Large intestine (tissue), 3 donors: ENCODE measurements around the gene CHRNB1. TPM values are rescaled to one million over a fixed set of nuclear protein-coding genes. Genes with fewer than 3 reads are reported as not detected.
A peak's percentile ranks its signal among the peaks of the same experiment; 100 is the strongest.

Experiments used
- DNase-seq, 2 donors: peaks; one replicate each; pipeline versions ENCODE4 v3.0.0 to v3.0.0-alpha.2; 2013
- H3K27ac ChIP-seq: one replicate; pipeline ENCODE4 v1.5.1; 2013; ENCODE audit warnings: low read length
- H3K27me3 ChIP-seq: 2 replicates; pipeline ENCODE4 v1.6.1; 2013; ENCODE audit warnings: low read length; ENCODE audit not compliant: control insufficient read depth, insufficient read depth
- H3K36me3 ChIP-seq: 2 replicates; pipeline ENCODE4 v1.6.1; 2013; ENCODE audit warnings: low read length; ENCODE audit not compliant: control insufficient read depth, insufficient read depth
- H3K4me1 ChIP-seq: one replicate; pipeline ENCODE4 v1.6.1; 2013; ENCODE audit warnings: low read length; ENCODE audit not compliant: control insufficient read depth, insufficient read depth
- H3K4me3 ChIP-seq: one replicate; pipeline ENCODE4 v1.5.1; 2013; ENCODE audit warnings: low read length
- H3K9me3 ChIP-seq: one replicate; pipeline ENCODE4 v1.6.1; 2013; ENCODE audit warnings: mild to moderate bottlenecking, low read depth, low read length, moderate library complexity; ENCODE audit not compliant: control insufficient read depth
- WGBS: methylation state at CpG from one replicate; pipeline ENCODE4 v1.1.5; 2013; ENCODE audit warnings: low lambda C conversion rate; ENCODE audit not compliant: insufficient coverage; 5-methylcytosine and 5-hydroxymethylcytosine counted together
- polyA plus RNA-seq: library from polyadenylated mRNA; unstranded; fragments of 120-200 nt; gene quantifications from one replicate; pipeline ENCODE4 v1.2.1, GENCODE V29; 2013

Gene CHRNB1
- polyA plus RNA-seq, 1 donor: 7.4 TPM

- H3K4me1 ChIP-seq: peaks cover 29% of the 10 kb centered on the region
- H3K9me3 ChIP-seq: no peaks in the 10 kb centered on the region
- H3K36me3 ChIP-seq: no peaks in the 10 kb centered on the region
- H3K27ac ChIP-seq: no peak overlapping the region
- peak overlapping the region; percentile 26 for H3K4me3 ChIP-seq
- WGBS: 22% methylated on average over 7 of the region's 48 CpGs
- DNase-seq: peak in 1 of 2 donors; percentile 64
- H3K27me3 ChIP-seq: peaks cover 67% of the 10 kb centered on the region
Measured at GRCh38 chr17:7437950-7438614, 6.8 kb upstream of the CHRNB1 start.

GRCh38 chr17:7438656-7439460 lies 6.0 kb upstream of the CHRNB1 start:
- 50% methylated on average over 1 of the region's 11 CpGs for WGBS

GRCh38 chr17:7439462-7440112 lies 5.3 kb upstream of the CHRNB1 start, which contains the start of gene FGF11:
Gene FGF11, plus strand, starts transcription at chr17:7439512. Its CDS starts 109 bp downstream, at chr17:7439621.
- Histone ChIP-seq H3K4me1 (peaks cover 29% of the 10 kb centered on the region), H3K27me3 (peaks cover 71% of the 10 kb centered on the region), H3K27ac (no peak within 1 kb of the TSS), H3K36me3 (no peaks in the 10 kb centered on the region), H3K9me3 (no peaks in the 10 kb centered on the region), H3K4me3 (peak within 1 kb of the TSS; percentile 36)
- peak in 1 of 2 donors; percentile 30 for DNase-seq
- no CpG with 5 or more reads among the region's 50 CpGs for WGBS

More at GRCh38 chr17:7438656-7439460, 6.0 kb upstream of the CHRNB1 start:
- H3K4me3 ChIP-seq: peak overlapping the region; percentile 26
- H3K27ac ChIP-seq: no peak overlapping the region
- no peaks in the 10 kb centered on the region for H3K9me3 ChIP-seq
- DNase-seq: no peak
- H3K4me1 ChIP-seq: peaks cover 29% of the 10 kb centered on the region
- H3K36me3 ChIP-seq: no peaks in the 10 kb centered on the region
- peaks cover 68% of the 10 kb centered on the region for H3K27me3 ChIP-seq

- Histone ChIP-seq H3K9me3 (peaks cover 3% of the 10 kb centered on the region), H3K27me3 (peaks cover 77% of the 10 kb centered on the region), H3K36me3 (no peaks in the 10 kb centered on the region), H3K4me3 (peak overlapping the region; percentile 36), H3K27ac (no peak overlapping the region), H3K4me1 (peaks cover 29% of the 10 kb centered on the region)
- no CpG with 5 or more reads among the region's 46 CpGs for WGBS
- peak in 1 of 2 donors; percentile 57 for DNase-seq
Measured at GRCh38 chr17:7440113-7440833, 4.6 kb upstream of the CHRNB1 start.

DNA sequence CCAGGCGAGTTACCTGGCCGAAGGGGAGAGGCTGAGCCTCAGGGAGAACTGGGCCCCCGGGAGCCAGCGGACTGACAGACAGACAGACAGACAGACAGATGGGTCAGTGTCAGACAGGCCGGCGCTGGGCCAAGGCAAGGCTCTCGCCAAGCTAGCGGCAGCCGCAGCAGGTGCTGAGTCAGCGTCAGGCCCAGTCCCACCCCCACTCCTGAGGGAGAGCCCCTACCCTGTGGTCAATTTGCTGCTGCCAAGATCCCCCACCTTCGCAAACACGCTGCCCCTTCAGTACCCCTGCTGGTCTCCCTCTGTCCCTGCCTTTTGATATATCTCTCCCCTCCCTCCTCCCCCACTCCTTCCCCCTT lies 4.0 kb upstream of the CHRNB1 start:
- Histone ChIP-seq H3K9me3 (peaks cover 3% of the 10 kb centered on the region), H3K36me3 (no peaks in the 10 kb centered on the region), H3K27ac (no peak overlapping the region), H3K4me1 (peaks cover 30% of the 10 kb centered on the region), H3K4me3 (peak overlapping the region; percentile 36), H3K27me3 (peaks cover 79% of the 10 kb centered on the region)
- WGBS: no CpG with 5 or more reads among the region's 12 CpGs
- no peak for DNase-seq

DNA sequence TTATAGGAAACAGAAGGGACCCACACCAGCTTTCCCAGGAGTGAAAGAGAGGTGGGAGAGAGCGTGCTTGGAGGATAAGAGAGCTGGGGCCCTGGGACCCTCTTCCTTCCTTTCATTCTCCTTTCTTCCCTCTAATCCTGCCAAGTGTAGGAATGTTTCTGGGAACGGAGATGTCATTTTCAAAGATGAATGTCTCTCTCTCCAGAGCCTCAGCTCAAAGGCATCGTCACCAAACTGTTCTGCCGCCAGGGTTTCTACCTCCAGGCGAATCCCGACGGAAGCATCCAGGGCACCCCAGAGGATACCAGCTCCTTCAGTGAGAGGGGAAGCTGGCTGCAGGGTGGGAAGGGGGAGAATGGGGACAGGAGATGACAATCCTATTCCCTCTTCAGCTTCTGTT lies 3.6 kb upstream of the CHRNB1 start:
- peaks cover 29% of the 10 kb centered on the region for H3K4me1 ChIP-seq
- no peaks in the 10 kb centered on the region for H3K36me3 ChIP-seq
- no peak overlapping the region for H3K27ac ChIP-seq
- H3K4me3 ChIP-seq: no peak overlapping the region
- no peak for DNase-seq
- peaks cover 79% of the 10 kb centered on the region for H3K27me3 ChIP-seq
- H3K9me3 ChIP-seq: peaks cover 3% of the 10 kb centered on the region
- no CpG with 5 or more reads among the region's 7 CpGs for WGBS

DNA sequence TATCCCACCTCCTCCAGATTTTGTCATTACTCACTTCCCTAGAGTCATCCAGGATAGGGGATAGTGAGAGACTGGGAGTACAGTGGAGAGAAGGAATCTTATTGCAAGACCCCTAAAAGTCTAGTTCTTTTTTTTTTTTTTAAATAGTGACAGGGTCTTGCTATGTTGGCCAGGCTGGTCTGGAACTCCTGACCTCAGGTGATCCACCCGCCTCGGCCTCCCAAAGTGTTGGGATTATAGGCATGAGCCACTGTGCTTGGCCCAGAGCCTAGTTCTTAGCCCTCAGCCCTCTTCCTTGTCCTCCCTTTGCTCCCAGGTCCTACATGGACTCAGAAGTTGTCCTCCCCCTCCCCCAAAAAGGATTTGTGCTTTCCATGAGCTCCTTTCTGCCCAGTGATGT lies 2.7 kb upstream of the CHRNB1 start:
- no peak for DNase-seq
- no peak overlapping the region for H3K27ac ChIP-seq
- no peaks in the 10 kb centered on the region for H3K36me3 ChIP-seq
- peaks cover 28% of the 10 kb centered on the region for H3K4me1 ChIP-seq
- no peak overlapping the region for H3K4me3 ChIP-seq
- H3K27me3 ChIP-seq: peaks cover 85% of the 10 kb centered on the region
- H3K9me3 ChIP-seq: peaks cover 3% of the 10 kb centered on the region
- no CpG with 5 or more reads among the region's 2 CpGs for WGBS

- H3K36me3 ChIP-seq: no peaks in the 10 kb centered on the region
- 100% methylated on average over 2 of the region's 7 CpGs for WGBS
- H3K4me3 ChIP-seq: no peak overlapping the region
- H3K27ac ChIP-seq: no peak overlapping the region
- H3K4me1 ChIP-seq: peaks cover 20% of the 10 kb centered on the region
- no peak for DNase-seq
- H3K9me3 ChIP-seq: peaks cover 3% of the 10 kb centered on the region
- peaks cover 83% of the 10 kb centered on the region for H3K27me3 ChIP-seq
Measured at GRCh38 chr17:7443499-7444485, 1.1 kb upstream of the CHRNB1 start.

- Histone ChIP-seq H3K36me3 (no peaks in the 10 kb centered on the region), H3K4me1 (peaks cover 11% of the 10 kb centered on the region), H3K27me3 (peaks cover 66% of the 10 kb centered on the region), H3K4me3 (peak overlapping the region; percentile 44), H3K9me3 (peaks cover 3% of the 10 kb centered on the region), H3K27ac (no peak overlapping the region)
- WGBS: no CpG with 5 or more reads among the region's 16 CpGs
- DNase-seq: peak; percentile 72 to 79
Measured at GRCh38 chr17:7445619-7445968, 733 bp downstream of the CHRNB1 start.
